Activated T-helper 2 cell treated with anti-CD3 and anti-CD28 coated beads, Interferon-gamma antibody, Interleukin-2, Interleukin-4, amounts not matched to agents 10 μg/mL and 5 μg/mL and 100 μg/mL, durations not matched to agents 14 hours and 24 hours and 36 hours (primary cell): ENCODE measurements around the gene MMP24OS. TPM values are rescaled to one million over a fixed set of nuclear protein-coding genes. Genes with fewer than 3 reads are reported as not detected.
"Not testable (repeated sequence)": the region's sequence is repeated elsewhere in the genome, so short reads cannot be mapped to it uniquely, and the experiment has no call there.

Experiments
- DNase-seq: peaks from one replicate; pipeline ENCODE4 v3.0.0; 2021; ENCODE audit warnings: low spot score
- H3K27ac Mint-ChIP-seq: one replicate; pipeline ENCODE4 v1.8.0; 2021; ENCODE audit warnings: mixed read lengths
- H3K27me3 Mint-ChIP-seq: one replicate; pipeline ENCODE4 v1.8.0; 2021; ENCODE audit warnings: low read depth, mixed read lengths
- H3K36me3 Mint-ChIP-seq: one replicate; pipeline ENCODE4 v1.8.0; 2021; ENCODE audit warnings: low read depth, mixed read lengths
- H3K4me1 Mint-ChIP-seq: one replicate; pipeline ENCODE4 v1.8.0; 2021; ENCODE audit warnings: low read depth, mixed read lengths
- H3K4me3 Mint-ChIP-seq: one replicate; pipeline ENCODE4 v1.8.0; 2021; ENCODE audit warnings: low read depth, mild to moderate bottlenecking, moderate library complexity, mixed read lengths
- H3K9me3 Mint-ChIP-seq: one replicate; pipeline ENCODE4 v1.8.0; 2021; ENCODE audit warnings: mixed read lengths
- intact Hi-C: fragments of 100-400 bp; cut with micrococcal nuclease; formaldehyde crosslinking; loops from one replicate; pipeline ENCODE4 v1.15.1; 2023
- total RNA-seq: library from RNA; stranded (reverse); gene quantifications from 2 replicates; pipeline ENCODE4 v1.2.3, GENCODE V29; 2022

MMP24OS gene
- total RNA-seq, 1 donor from 2014 or later = 31.4 TPM

- Mint-ChIP-seq H3K27ac (no peak overlapping the region), H3K4me1 (peaks cover 17% of the 10 kb centered on the region), H3K36me3 (no peaks in the 10 kb centered on the region), H3K9me3 (no peaks in the 10 kb centered on the region), H3K27me3 (no peaks in the 10 kb centered on the region), H3K4me3 (no peak overlapping the region)
- intact Hi-C loops = no loop called here
- no peak for DNase-seq
Measured at GRCh38 chr20:35254448-35254999, 23.4 kb downstream of the MMP24OS start.

- H3K27ac Mint-ChIP-seq = no peak overlapping the region
Measured at GRCh38 chr20:35253010-35253409, 24.9 kb downstream of the MMP24OS start.

GRCh38 chr20:35252598-35252997 is 25.3 kb downstream of the MMP24OS start:
- H3K36me3 Mint-ChIP-seq, H3K9me3 Mint-ChIP-seq, H3K4me3 Mint-ChIP-seq, H3K27me3 Mint-ChIP-seq, DNase-seq, intact Hi-C loops: not testable (repeated sequence)
- Mint-ChIP-seq H3K4me1 (peaks cover 17% of the 10 kb centered on the region), H3K27ac (peak overlapping the region; percentile 91)

More at GRCh38 chr20:35253010-35253409, 24.9 kb downstream of the MMP24OS start:
- no peak for DNase-seq
- intact Hi-C loops = no loop called here
- Mint-ChIP-seq H3K9me3 (no peaks in the 10 kb centered on the region), H3K36me3 (no peaks in the 10 kb centered on the region), H3K4me3 (no peak overlapping the region), H3K27me3 (no peaks in the 10 kb centered on the region), H3K4me1 (peaks cover 17% of the 10 kb centered on the region)

GRCh38 chr20:35252037-35252461 is 25.9 kb downstream of the MMP24OS start:
- no peaks in the 10 kb centered on the region for H3K9me3 Mint-ChIP-seq
- no peaks in the 10 kb centered on the region for H3K27me3 Mint-ChIP-seq
- peak overlapping the region; percentile 14 for H3K4me3 Mint-ChIP-seq
- DNase-seq = peak; percentile 44
- peaks cover 17% of the 10 kb centered on the region for H3K4me1 Mint-ChIP-seq
- peak overlapping the region; percentile 91 for H3K27ac Mint-ChIP-seq
- H3K36me3 Mint-ChIP-seq = no peaks in the 10 kb centered on the region
- intact Hi-C loops = no loop called here

GRCh38 chr20:35251613-35251940 is 26.3 kb downstream of the MMP24OS start:
- H3K36me3 Mint-ChIP-seq = no peaks in the 10 kb centered on the region
- H3K27me3 Mint-ChIP-seq = no peaks in the 10 kb centered on the region
- H3K27ac Mint-ChIP-seq = peak overlapping the region; percentile 91
- DNase-seq = no peak
- intact Hi-C loops = no loop called here
- H3K4me1 Mint-ChIP-seq = peaks cover 17% of the 10 kb centered on the region
- H3K9me3 Mint-ChIP-seq = no peaks in the 10 kb centered on the region
- H3K4me3 Mint-ChIP-seq = no peak overlapping the region

GRCh38 chr20:35248641-35249475 is 29.1 kb downstream of the MMP24OS start:
- H3K27me3 Mint-ChIP-seq = no peaks in the 10 kb centered on the region
- no peak overlapping the region for H3K27ac Mint-ChIP-seq
- no peaks in the 10 kb centered on the region for H3K9me3 Mint-ChIP-seq
- peaks cover 17% of the 10 kb centered on the region for H3K4me1 Mint-ChIP-seq
- DNase-seq = no peak
- H3K4me3 Mint-ChIP-seq = no peak overlapping the region
- no peaks in the 10 kb centered on the region for H3K36me3 Mint-ChIP-seq
- intact Hi-C loops = no loop called here

GRCh38 chr20:35246723-35247122 is 31.2 kb downstream of the MMP24OS start:
- DNase-seq = no peak
- Mint-ChIP-seq H3K4me3 (no peak overlapping the region), H3K4me1 (peaks cover 8% of the 10 kb centered on the region), H3K36me3 (no peaks in the 10 kb centered on the region), H3K9me3 (no peaks in the 10 kb centered on the region), H3K27ac (no peak overlapping the region), H3K27me3 (no peaks in the 10 kb centered on the region)
- intact Hi-C loops = no loop called here

GRCh38 chr20:35243986-35244385 is 33.9 kb downstream of the MMP24OS start:
- H3K27me3 Mint-ChIP-seq = no peaks in the 10 kb centered on the region
- intact Hi-C loops = no loop called here
- H3K27ac Mint-ChIP-seq = no peak overlapping the region
- DNase-seq = no peak
- H3K36me3 Mint-ChIP-seq = no peaks in the 10 kb centered on the region
- H3K9me3 Mint-ChIP-seq = no peaks in the 10 kb centered on the region
- H3K4me1 Mint-ChIP-seq = no peaks in the 10 kb centered on the region
- no peak overlapping the region for H3K4me3 Mint-ChIP-seq

GRCh38 chr20:35243317-35243716 is 34.6 kb downstream of the MMP24OS start:
- no peak for DNase-seq
- no peaks in the 10 kb centered on the region for H3K9me3 Mint-ChIP-seq
- intact Hi-C loops = no loop called here
- H3K4me1 Mint-ChIP-seq = peaks cover 3% of the 10 kb centered on the region
- H3K27me3 Mint-ChIP-seq = no peaks in the 10 kb centered on the region
- no peak overlapping the region for H3K4me3 Mint-ChIP-seq
- no peaks in the 10 kb centered on the region for H3K36me3 Mint-ChIP-seq
- H3K27ac Mint-ChIP-seq = no peak overlapping the region

GRCh38 chr20:35240811-35241293 is 37.1 kb downstream of the MMP24OS start:
- Mint-ChIP-seq H3K36me3 (no peaks in the 10 kb centered on the region), H3K9me3 (no peaks in the 10 kb centered on the region), H3K4me1 (peaks cover 6% of the 10 kb centered on the region), H3K27ac (no peak overlapping the region), H3K4me3 (no peak overlapping the region), H3K27me3 (no peaks in the 10 kb centered on the region)
- DNase-seq = no peak
- intact Hi-C loops = no loop called here

- intact Hi-C loops = no loop called here
- Mint-ChIP-seq H3K4me3 (no peak overlapping the region), H3K27ac (no peak overlapping the region), H3K27me3 (no peaks in the 10 kb centered on the region), H3K4me1 (peaks cover 6% of the 10 kb centered on the region), H3K36me3 (no peaks in the 10 kb centered on the region), H3K9me3 (no peaks in the 10 kb centered on the region)
- DNase-seq = no peak
Measured at GRCh38 chr20:35240083-35240810, 37.7 kb downstream of the MMP24OS start.

- no peak for DNase-seq
- intact Hi-C loops = no loop called here
- Mint-ChIP-seq H3K9me3 (no peaks in the 10 kb centered on the region), H3K27me3 (no peaks in the 10 kb centered on the region), H3K4me3 (no peak overlapping the region), H3K36me3 (no peaks in the 10 kb centered on the region), H3K4me1 (peaks cover 6% of the 10 kb centered on the region), H3K27ac (no peak overlapping the region)
Measured at GRCh38 chr20:35238735-35239134, 39.2 kb downstream of the MMP24OS start.

- DNase-seq = no peak
- intact Hi-C loops = no loop called here
- H3K9me3 Mint-ChIP-seq = no peaks in the 10 kb centered on the region
- H3K4me3 Mint-ChIP-seq = no peak overlapping the region
- no peaks in the 10 kb centered on the region for H3K27me3 Mint-ChIP-seq
- no peak overlapping the region for H3K27ac Mint-ChIP-seq
- H3K4me1 Mint-ChIP-seq = peaks cover 6% of the 10 kb centered on the region
- H3K36me3 Mint-ChIP-seq = no peaks in the 10 kb centered on the region
Measured at GRCh38 chr20:35238170-35238569, 39.8 kb downstream of the MMP24OS start.
